Measurements from ENCODE around the gene FKBP15.
"Not testable (repeated sequence)": the region's sequence is repeated elsewhere in the genome, so short reads cannot be mapped to it uniquely, and the experiment has no call there.

FKBP15 gene

DNA sequence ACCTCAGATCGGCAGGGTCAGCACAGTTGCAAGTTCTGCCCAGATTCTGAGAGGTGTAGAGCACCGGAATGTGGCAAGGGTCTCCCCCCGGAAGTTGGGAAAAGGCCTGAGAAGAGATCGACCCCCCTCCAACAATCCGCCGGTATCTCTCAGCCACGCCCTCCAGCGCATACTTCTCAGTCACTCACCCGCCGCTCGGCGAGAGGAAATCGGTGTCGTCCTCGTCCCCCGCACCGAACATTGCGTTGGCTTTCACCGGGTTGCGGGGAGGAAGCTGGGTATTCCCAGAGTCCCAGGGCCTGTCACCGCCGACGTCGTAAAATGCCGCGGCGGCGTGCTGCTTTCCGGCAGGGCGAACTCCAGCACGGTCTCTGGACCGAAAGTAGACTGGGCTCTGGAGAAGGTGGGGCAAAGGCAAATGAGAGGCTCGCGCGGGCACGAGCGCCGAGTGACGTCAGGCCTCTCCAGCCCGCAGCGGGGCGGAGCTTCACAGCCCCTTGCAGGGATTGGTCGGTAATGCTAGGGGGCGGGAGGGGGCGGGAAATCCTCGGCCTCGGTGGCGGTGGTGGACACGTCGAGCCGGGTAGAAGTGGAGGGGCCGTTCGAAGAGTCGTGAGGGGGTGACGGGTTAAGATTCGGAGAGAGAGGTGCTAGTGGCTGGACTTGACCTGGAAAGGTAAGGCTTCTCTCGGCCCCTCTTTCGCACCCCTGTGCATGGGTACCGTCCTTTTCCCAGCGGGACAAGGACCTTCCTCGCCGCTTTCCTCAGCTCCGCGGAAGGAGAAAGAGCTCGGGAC is at the start of gene FKBP15, which contains the start of gene SLC31A1:
Gene FKBP15 (minus strand): TSS at position 275 of the 797 bp plus-strand sequence. CDS start 34 bp downstream, at position 241.
Gene SLC31A1 (plus strand): TSS at position 542 of the 797 bp plus-strand sequence. CDS start 34,605 bp downstream, outside the sequence.
- DNase-seq (ENCODE audit: low spot score): peak; percentile 98

DNA sequence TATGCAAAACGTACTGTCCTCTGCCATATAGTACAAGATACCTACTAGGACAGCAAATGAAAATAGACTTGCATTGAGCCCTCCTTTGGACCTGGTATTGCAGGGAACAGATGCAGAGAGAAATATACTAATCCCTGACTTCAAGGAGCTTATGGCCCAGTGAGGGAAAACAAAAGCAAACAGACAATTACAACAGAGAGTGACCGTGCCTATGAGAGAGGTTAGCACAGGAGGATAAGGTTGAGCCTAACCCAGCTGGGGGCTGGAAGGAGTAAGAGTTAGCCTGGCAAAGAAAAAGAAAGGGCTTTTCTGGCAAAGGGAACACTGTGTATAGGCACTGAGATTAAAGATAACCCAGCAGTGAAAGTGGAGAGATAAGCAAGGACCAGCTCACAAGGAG is 48.8 kb upstream of the FKBP15 start:
- no peak for DNase-seq (ENCODE audit: low spot score)

- no peak for DNase-seq (ENCODE audit: low spot score)
Observed at GRCh38 chr9:113269355-113269754, 48.3 kb upstream of the FKBP15 start.

- DNase-seq (ENCODE audit: low spot score): no peak
Observed at GRCh38 chr9:113267911-113268566, 47.0 kb upstream of the FKBP15 start.

DNA sequence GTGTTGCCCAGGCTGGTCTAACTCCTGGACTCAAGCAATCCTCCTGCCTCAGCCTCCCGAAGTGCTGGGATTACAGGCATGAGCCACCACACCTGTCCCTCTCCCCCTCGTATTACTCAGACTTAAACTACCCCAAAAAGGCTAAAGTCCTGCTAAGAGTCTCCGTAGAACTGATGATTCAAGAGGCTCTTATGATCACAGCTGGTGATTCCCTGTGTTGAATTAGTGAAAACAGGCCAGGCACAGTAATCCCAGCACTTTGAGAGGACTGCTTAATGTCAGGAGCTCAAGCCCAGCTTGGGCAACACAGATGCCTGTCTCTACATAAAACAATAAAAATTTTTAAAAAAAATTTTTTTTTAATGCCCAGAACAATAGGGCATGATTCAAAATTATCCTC is 45.1 kb upstream of the FKBP15 start:
- DNase-seq (ENCODE audit: low spot score): no peak

DNA sequence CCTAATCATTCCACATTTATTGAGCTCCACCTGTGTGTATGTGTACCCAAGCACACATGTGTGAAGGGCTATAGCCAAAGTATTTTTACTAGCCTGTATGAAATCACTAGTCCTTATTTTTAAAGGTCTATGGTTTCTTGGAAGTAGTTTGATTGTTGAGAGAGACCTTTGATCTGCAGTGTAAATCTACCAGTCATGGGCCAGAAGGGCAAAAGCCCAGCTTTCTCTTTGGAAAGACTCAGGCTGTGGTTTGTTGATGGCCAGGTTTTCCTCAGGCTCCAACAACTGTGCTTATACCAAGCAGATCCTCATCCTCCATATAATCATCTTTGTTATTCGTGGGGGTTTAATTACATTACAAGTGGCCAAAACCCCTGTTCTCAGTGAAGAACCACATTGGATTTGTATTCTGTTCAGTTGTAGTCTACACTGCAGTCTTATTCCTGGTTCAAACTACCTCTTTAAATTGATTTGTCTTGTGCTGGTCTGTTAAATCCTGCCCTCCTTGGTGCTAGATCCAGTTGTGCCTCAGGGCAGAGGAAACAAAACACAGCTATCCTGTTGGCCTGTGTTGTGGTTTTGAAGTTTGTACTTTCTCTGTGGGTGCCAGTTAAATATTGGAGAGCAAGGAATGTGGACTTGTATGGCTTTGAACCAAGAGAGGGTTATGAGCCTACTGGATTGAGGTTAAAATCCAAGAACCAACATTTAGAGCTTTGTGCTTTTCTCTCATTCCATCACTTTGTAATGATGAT is 41.0 kb upstream of the FKBP15 start:
- DNase-seq (ENCODE audit: low spot score): no peak

DNA sequence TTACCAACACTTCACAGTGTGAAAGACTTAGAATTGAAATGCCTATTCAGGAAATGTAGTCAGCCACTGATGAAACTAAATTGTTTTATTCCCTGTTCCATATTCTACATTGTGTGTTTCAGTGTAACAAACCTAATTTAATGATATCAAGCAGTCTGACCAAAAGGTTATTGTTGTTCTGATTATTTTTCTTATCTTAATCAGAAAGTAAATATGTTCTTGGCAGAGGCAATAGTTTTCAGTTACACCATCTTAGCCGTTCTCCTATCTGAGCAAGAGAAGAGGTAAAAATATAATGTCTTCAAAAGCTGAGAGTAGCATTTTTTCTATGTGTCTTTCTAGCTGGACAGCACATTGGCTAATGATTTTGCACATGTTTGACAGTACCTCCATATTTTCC is 37.2 kb upstream of the FKBP15 start:
- DNase-seq (ENCODE audit: low spot score): no peak

- no peak for DNase-seq (ENCODE audit: low spot score)
Observed at GRCh38 chr9:113257863-113258262, 36.8 kb upstream of the FKBP15 start.

DNA sequence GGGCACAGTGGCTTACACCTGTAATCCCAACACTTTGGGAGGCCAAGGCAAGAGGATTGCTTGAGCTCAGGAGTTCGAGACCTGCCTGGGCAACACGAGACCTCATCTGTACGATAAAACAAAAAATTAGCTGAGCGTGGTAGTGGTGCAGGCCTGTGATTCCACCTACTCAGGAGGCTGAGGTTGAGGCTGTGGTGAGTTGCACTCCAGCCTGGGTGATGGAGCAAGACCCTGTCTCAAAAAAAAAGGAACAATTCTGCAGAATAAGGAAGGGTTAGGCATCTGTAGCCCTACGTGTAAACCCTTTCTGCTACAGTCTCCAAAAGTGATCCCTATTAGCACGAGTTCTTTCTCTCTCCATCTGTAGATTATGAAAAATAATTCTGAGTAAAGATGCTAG is 34.4 kb upstream of the FKBP15 start:
- no peak for DNase-seq (ENCODE audit: low spot score)

DNA sequence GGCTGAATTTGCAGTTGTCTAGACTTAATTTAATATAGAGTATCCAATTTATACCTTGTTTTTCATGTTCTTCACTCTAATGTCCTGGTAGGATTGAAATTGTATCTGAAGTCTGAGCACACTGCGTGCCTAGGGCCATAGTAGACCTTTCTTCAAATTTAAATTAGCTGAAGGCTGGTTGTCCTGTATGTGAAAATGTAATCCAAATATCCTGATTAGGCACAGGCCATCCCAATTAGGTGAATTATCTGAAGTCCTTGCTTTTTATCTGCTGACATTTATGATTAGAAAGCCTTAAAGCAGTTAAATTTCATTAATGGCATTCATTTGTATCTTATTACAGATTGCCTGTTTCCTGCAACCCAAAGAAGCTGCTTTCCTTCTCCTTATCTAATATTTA is 33.9 kb upstream of the FKBP15 start:
- no peak for DNase-seq (ENCODE audit: low spot score)

DNA sequence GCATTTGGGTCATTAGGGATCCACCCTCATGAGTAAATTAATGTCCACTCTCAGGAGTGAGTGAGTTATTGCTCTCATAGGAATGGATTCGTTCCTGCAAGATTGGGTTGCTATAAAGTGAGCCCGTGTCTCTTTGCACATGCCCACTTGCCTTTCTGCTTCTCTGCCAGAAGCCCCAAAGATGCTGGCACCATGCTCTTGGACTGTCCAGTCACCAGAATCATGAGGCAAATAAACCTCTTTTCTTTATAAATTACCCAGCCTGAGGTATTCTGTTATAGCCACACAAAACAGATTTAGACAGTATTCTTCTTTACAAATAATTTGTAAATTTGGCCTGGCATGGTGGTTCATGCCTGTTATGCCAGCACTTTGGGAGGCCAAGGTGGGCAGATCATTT is 29.7 kb upstream of the FKBP15 start:
- no peak for DNase-seq (ENCODE audit: low spot score)

DNA sequence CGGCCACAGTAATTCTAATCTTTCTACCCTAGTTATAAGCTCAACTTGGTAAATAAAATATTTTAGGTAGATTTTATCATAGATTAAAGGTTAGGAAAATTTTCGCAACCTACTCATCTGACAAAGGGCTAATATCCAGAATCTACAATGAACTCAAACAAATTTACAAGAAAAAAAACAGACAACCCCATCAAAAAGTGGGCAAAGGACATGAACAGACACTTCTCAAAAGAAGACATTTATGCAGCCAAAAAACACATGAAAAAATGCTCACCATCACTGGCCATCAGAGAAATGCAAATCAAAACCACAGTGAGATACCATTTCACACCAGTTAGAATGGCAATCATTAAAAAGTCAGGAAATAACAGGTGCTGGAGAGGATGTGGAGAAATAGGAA is 28.6 kb upstream of the FKBP15 start:
- DNase-seq (ENCODE audit: low spot score): not testable (repeated sequence)

DNA sequence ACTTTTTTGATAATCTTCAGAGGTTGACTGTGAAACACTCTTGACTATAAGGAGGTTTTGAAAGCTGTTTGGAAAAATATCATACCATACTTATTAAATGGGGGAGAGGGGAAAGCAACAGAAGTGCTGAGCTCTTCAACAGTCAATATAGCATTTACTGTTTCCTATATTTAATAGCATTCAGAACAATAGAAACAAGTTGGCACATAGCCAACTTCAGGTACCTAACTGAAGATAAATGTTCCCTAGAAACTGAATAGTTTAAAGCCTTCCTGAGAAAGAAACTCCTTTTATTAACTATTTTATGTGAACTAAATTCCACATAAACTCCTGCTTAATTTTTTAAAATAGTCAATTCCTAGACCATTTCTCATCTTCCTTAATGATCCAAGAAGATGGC is 26.6 kb upstream of the FKBP15 start:
- no peak for DNase-seq (ENCODE audit: low spot score)

- no peak for DNase-seq (ENCODE audit: low spot score)
Observed at GRCh38 chr9:113246928-113247327, 25.9 kb upstream of the FKBP15 start.

DNA sequence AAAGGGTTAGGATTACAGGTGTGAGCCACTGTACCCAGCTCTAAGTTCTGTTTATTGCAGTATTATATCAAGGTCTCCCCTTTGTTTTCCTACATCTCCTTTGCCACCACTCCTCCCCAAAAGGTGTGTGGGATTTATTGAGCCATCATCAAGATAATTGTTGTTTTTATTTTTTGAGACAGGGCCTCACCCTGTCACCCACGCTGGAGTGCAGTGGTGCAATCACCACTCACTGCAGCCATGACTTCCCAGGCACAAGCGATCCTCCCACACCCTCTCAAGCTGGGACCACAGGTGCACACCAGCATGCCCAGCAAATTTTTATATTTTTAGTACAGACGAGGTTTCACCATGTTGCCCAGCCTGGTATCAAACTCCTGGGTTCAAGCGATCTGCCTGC is 24.8 kb upstream of the FKBP15 start:
- DNase-seq (ENCODE audit: low spot score): no peak

GRCh38 chr9:113244556-113244955 is 23.5 kb upstream of the FKBP15 start:
- no peak for DNase-seq (ENCODE audit: low spot score)

- DNase-seq (ENCODE audit: low spot score): no peak
Observed at GRCh38 chr9:113241161-113241560, 20.1 kb upstream of the FKBP15 start.

DNA sequence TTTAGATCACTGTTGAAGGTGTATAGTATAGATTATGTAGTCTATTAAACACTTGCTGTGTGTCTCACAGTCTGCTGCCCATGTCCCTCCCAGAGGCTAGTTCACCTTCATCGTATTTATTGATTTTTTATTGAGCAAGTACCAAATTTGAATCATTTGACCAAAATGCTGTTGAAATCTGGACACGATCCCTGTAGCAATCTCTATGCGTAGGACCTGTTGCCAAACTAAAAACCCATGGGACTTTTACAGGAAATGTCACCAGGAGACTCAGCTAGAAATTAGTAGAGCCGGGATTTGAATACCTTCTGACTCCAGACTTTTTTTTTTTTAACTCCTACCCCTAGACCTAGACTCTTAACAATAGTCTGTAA is 17.8 kb upstream of the FKBP15 start:
- no peak for DNase-seq (ENCODE audit: low spot score)

- DNase-seq (ENCODE audit: low spot score): no peak
Observed at GRCh38 chr9:113238202-113238858, 17.3 kb upstream of the FKBP15 start.

GRCh38 chr9:113237026-113237425 is 15.9 kb upstream of the FKBP15 start:
- no peak for DNase-seq (ENCODE audit: low spot score)

- DNase-seq (ENCODE audit: low spot score): not testable (repeated sequence)
Observed at GRCh38 chr9:113235701-113236255, 14.7 kb upstream of the FKBP15 start.

GRCh38 chr9:113231701-113232100 is 10.6 kb upstream of the FKBP15 start:
- no peak for DNase-seq (ENCODE audit: low spot score)
